ENCODE measurements around the gene ACSS1.

Gene ACSS1

GRCh38 chr20:24998631-24999445, 59.1 kb downstream of the ACSS1 start:
- Histone ChIP-seq H3K4me3 (ENCODE audit: low read length) (no peak overlapping the region), H3K27me3 (ENCODE audit: control insufficient read depth, insufficient read depth, low read length) (peaks cover 32% of the 10 kb centered on the region), H3K9me3 (replicated peaks; ENCODE audit: low read length) (no peaks in the 10 kb centered on the region), H3K4me1 (ENCODE audit: control insufficient read depth, insufficient read depth, low read length) (peaks cover 16% of the 10 kb centered on the region), H3K9ac (ENCODE audit: low read depth, low read length) (no peak overlapping the region), H3K4me2 (ENCODE audit: low read length) (no peak overlapping the region), H3K36me3 (ENCODE audit: insufficient read depth, low read length) (no peaks in the 10 kb centered on the region)

- Histone ChIP-seq H3K36me3 (ENCODE audit: insufficient read depth, low read length) (no peaks in the 10 kb centered on the region), H3K9ac (ENCODE audit: low read depth, low read length) (no peak overlapping the region), H3K9me3 (replicated peaks; ENCODE audit: low read length) (no peaks in the 10 kb centered on the region), H3K4me2 (ENCODE audit: low read length) (no peak overlapping the region), H3K4me3 (ENCODE audit: low read length) (no peak overlapping the region), H3K27me3 (ENCODE audit: control insufficient read depth, insufficient read depth, low read length) (peaks cover 28% of the 10 kb centered on the region), H3K4me1 (ENCODE audit: control insufficient read depth, insufficient read depth, low read length) (peaks cover 21% of the 10 kb centered on the region)
These were observed 59.8 kb downstream of the ACSS1 start for GRCh38 chr20:24998121-24998520.

GRCh38 chr20:24996449-24997377, 61.2 kb downstream of the ACSS1 start:
- H3K9me3 ChIP-seq (replicated peaks; ENCODE audit: low read length) = no peaks in the 10 kb centered on the region
- no peak overlapping the region for H3K9ac ChIP-seq (ENCODE audit: low read depth, low read length)
- H3K36me3 ChIP-seq (ENCODE audit: insufficient read depth, low read length) = no peaks in the 10 kb centered on the region
- no peak overlapping the region for H3K4me3 ChIP-seq (ENCODE audit: low read length)
- peaks cover 26% of the 10 kb centered on the region for H3K4me1 ChIP-seq (ENCODE audit: control insufficient read depth, insufficient read depth, low read length)
- H3K27me3 ChIP-seq (ENCODE audit: control insufficient read depth, insufficient read depth, low read length) = peaks cover 28% of the 10 kb centered on the region
- no peak overlapping the region for H3K4me2 ChIP-seq (ENCODE audit: low read length)

GRCh38 chr20:24995741-24996448, 62.0 kb downstream of the ACSS1 start:
- Histone ChIP-seq H3K9me3 (replicated peaks; ENCODE audit: low read length) (no peaks in the 10 kb centered on the region), H3K4me3 (ENCODE audit: low read length) (no peak overlapping the region), H3K4me2 (ENCODE audit: low read length) (no peak overlapping the region), H3K9ac (ENCODE audit: low read depth, low read length) (no peak overlapping the region), H3K27me3 (ENCODE audit: control insufficient read depth, insufficient read depth, low read length) (peaks cover 28% of the 10 kb centered on the region), H3K36me3 (ENCODE audit: insufficient read depth, low read length) (no peaks in the 10 kb centered on the region), H3K4me1 (ENCODE audit: control insufficient read depth, insufficient read depth, low read length) (peaks cover 33% of the 10 kb centered on the region)

GRCh38 chr20:24994470-24995368, 63.2 kb downstream of the ACSS1 start:
- Histone ChIP-seq H3K4me1 (ENCODE audit: control insufficient read depth, insufficient read depth, low read length) (peaks cover 25% of the 10 kb centered on the region), H3K4me3 (ENCODE audit: low read length) (peak overlapping the region; percentile 10), H3K27me3 (ENCODE audit: control insufficient read depth, insufficient read depth, low read length) (peaks cover 28% of the 10 kb centered on the region), H3K9ac (ENCODE audit: low read depth, low read length) (no peak overlapping the region), H3K36me3 (ENCODE audit: insufficient read depth, low read length) (no peaks in the 10 kb centered on the region), H3K9me3 (replicated peaks; ENCODE audit: low read length) (no peaks in the 10 kb centered on the region), H3K4me2 (ENCODE audit: low read length) (peak overlapping the region; percentile 70)

GRCh38 chr20:24994186-24994465, 63.8 kb downstream of the ACSS1 start:
- no peak overlapping the region for H3K4me2 ChIP-seq (ENCODE audit: low read length)
- H3K9me3 ChIP-seq (replicated peaks; ENCODE audit: low read length) = no peaks in the 10 kb centered on the region
- peaks cover 25% of the 10 kb centered on the region for H3K4me1 ChIP-seq (ENCODE audit: control insufficient read depth, insufficient read depth, low read length)
- H3K9ac ChIP-seq (ENCODE audit: low read depth, low read length) = no peak overlapping the region
- H3K36me3 ChIP-seq (ENCODE audit: insufficient read depth, low read length) = no peaks in the 10 kb centered on the region
- H3K27me3 ChIP-seq (ENCODE audit: control insufficient read depth, insufficient read depth, low read length) = peaks cover 22% of the 10 kb centered on the region
- no peak overlapping the region for H3K4me3 ChIP-seq (ENCODE audit: low read length)

- peak overlapping the region; percentile 95 for H3K4me3 ChIP-seq (ENCODE audit: low read length)
- peak overlapping the region; percentile 87 for H3K9ac ChIP-seq (ENCODE audit: low read depth, low read length)
- peaks cover 17% of the 10 kb centered on the region for H3K27me3 ChIP-seq (ENCODE audit: control insufficient read depth, insufficient read depth, low read length)
- no peaks in the 10 kb centered on the region for H3K36me3 ChIP-seq (ENCODE audit: insufficient read depth, low read length)
- H3K4me2 ChIP-seq (ENCODE audit: low read length) = peak overlapping the region; percentile 96
- peaks cover 25% of the 10 kb centered on the region for H3K4me1 ChIP-seq (ENCODE audit: control insufficient read depth, insufficient read depth, low read length)
- H3K9me3 ChIP-seq (replicated peaks; ENCODE audit: low read length) = no peaks in the 10 kb centered on the region
These were observed 64.4 kb downstream of the ACSS1 start for GRCh38 chr20:24993337-24994185.

GRCh38 chr20:24992487-24993205, 65.3 kb downstream of the ACSS1 start, which contains the start of gene APMAP:
Gene APMAP (minus strand): TSS chr20:24992751. CDS start chr20:24992688, 63 bp downstream.
- Histone ChIP-seq H3K9me3 (replicated peaks; ENCODE audit: low read length) (no peaks in the 10 kb centered on the region), H3K4me1 (ENCODE audit: control insufficient read depth, insufficient read depth, low read length) (peaks cover 25% of the 10 kb centered on the region)

GRCh38 chr20:24991897-24992486, 65.9 kb downstream of the ACSS1 start:
- H3K4me3 ChIP-seq (ENCODE audit: low read length) = peak overlapping the region; percentile 95
- no peaks in the 10 kb centered on the region for H3K36me3 ChIP-seq (ENCODE audit: insufficient read depth, low read length)
- peaks cover 25% of the 10 kb centered on the region for H3K4me1 ChIP-seq (ENCODE audit: control insufficient read depth, insufficient read depth, low read length)
- H3K27me3 ChIP-seq (ENCODE audit: control insufficient read depth, insufficient read depth, low read length) = peaks cover 6% of the 10 kb centered on the region
- H3K9ac ChIP-seq (ENCODE audit: low read depth, low read length) = peak overlapping the region; percentile 87
- no peaks in the 10 kb centered on the region for H3K9me3 ChIP-seq (replicated peaks; ENCODE audit: low read length)
- peak overlapping the region; percentile 96 for H3K4me2 ChIP-seq (ENCODE audit: low read length)

More at GRCh38 chr20:24992487-24993205, 65.3 kb downstream of the ACSS1 start, which contains the start of gene APMAP:
- Histone ChIP-seq H3K27me3 (ENCODE audit: control insufficient read depth, insufficient read depth, low read length) (peaks cover 8% of the 10 kb centered on the region), H3K4me2 (ENCODE audit: low read length) (peak within 1 kb of the TSS; percentile 96), H3K9ac (ENCODE audit: low read depth, low read length) (peak within 1 kb of the TSS; percentile 87), H3K4me3 (ENCODE audit: low read length) (peak within 1 kb of the TSS; percentile 95), H3K36me3 (ENCODE audit: insufficient read depth, low read length) (no peaks in the 10 kb centered on the region)

Data from skeletal muscle satellite cell (primary cell).